Subcutaneous adipose tissue (tissue), 4 donors: ENCODE results near the gene AVPR2. TPM values are rescaled to one million over a fixed set of nuclear protein-coding genes. Genes with fewer than 3 reads are reported as not detected.

ENCODE experiments used
- CTCF ChIP-seq: fragments of 450-650 bp; IDR thresholded peaks from one replicate; pipeline ENCODE4 v1.5.1; 2016; ENCODE audit warnings: low read depth, mild to moderate bottlenecking, control low read depth, antibody characterized with exemption, moderate library complexity
- total RNA-seq, 4 donors: library from RNA; depleted of rRNA; stranded (reverse); fragments of >200 nt; gene quantifications; one replicate each; pipeline ENCODE4 v1.1.0, GENCODE V29; 2016

The AVPR2 gene
- total RNA-seq, 4 donors from 2014 or later = 3.4 to 13.9 (median 5.7) TPM

- no peak for TF ChIP-seq CTCF
These were observed 36.8 kb upstream of the AVPR2 start for GRCh38 chrX:153867671-153868070.

GRCh38 chrX:153868576-153869472 lies 35.6 kb upstream of the AVPR2 start:
- no peak for TF ChIP-seq CTCF

GRCh38 chrX:153869473-153870287 lies 34.8 kb upstream of the AVPR2 start:
- no peak for TF ChIP-seq CTCF

GRCh38 chrX:153870288-153870690 lies 34.2 kb upstream of the AVPR2 start:
- TF ChIP-seq CTCF = no peak

GRCh38 chrX:153870791-153871360 lies 33.6 kb upstream of the AVPR2 start:
- no peak for TF ChIP-seq CTCF

GRCh38 chrX:153871451-153871850 lies 33.0 kb upstream of the AVPR2 start:
- TF ChIP-seq CTCF = no peak
